Activated naive CD4-positive, alpha-beta T cell treated with anti-CD3 and anti-CD28 coated beads for 36 hours (primary cell): Measurements from ENCODE around the gene RELT. TPM values are rescaled to one million over a fixed set of nuclear protein-coding genes. Genes with fewer than 3 reads are reported as not detected.
A peak's percentile ranks its signal among the peaks of the same experiment; 100 is the strongest.

Source experiments
- CTCF ChIA-PET: fragments of 350-600 bp; sonication (Branson Sonifier 250); formaldehyde crosslinking; loops from one replicate; lab custom pipeline; 2021; ENCODE audit warnings: antibody characterized with exemption; lab: Charles Lee
- DNase-seq: peaks from one replicate; pipeline ENCODE4 v3.0.0-alpha.2; 2020
- H3K27ac Mint-ChIP-seq: one replicate; pipeline ENCODE4 v1.8.0; 2021; ENCODE audit warnings: mild to moderate bottlenecking, mixed read lengths
- H3K27me3 Mint-ChIP-seq: one replicate; pipeline ENCODE4 v1.8.0; 2021; ENCODE audit warnings: low read depth, mixed read lengths
- H3K36me3 Mint-ChIP-seq: one replicate; pipeline ENCODE4 v1.8.0; 2021; ENCODE audit warnings: low read depth, mixed read lengths
- H3K4me1 Mint-ChIP-seq: one replicate; pipeline ENCODE4 v1.8.0; 2021; ENCODE audit warnings: low read depth, mixed read lengths
- H3K4me3 Mint-ChIP-seq: one replicate; pipeline ENCODE4 v1.8.0; 2021; ENCODE audit warnings: mild to moderate bottlenecking, moderate library complexity, mixed read lengths
- H3K9me3 Mint-ChIP-seq: one replicate; pipeline ENCODE4 v1.8.0; 2021; ENCODE audit warnings: mixed read lengths
- intact Hi-C: fragments of 100-400 bp; cut with micrococcal nuclease; formaldehyde crosslinking; loops from one replicate; pipeline ENCODE4 v1.15.1; 2023
- total RNA-seq, 2 experiments: library from RNA; stranded (reverse); gene quantifications; one replicate each; pipeline ENCODE4 v1.2.3, GENCODE V29; 2021

RELT gene
- total RNA-seq, 2 experiments from 2014 or later: 17.9 to 18.5 TPM

- Mint-ChIP-seq H3K9me3 (peaks cover 2% of the 10 kb centered on the region), H3K4me3 (no peak overlapping the region), H3K27ac (peak overlapping the region; percentile 47), H3K27me3 (no peaks in the 10 kb centered on the region), H3K4me1 (peaks cover 23% of the 10 kb centered on the region), H3K36me3 (no peaks in the 10 kb centered on the region)
- intact Hi-C loops: no loop called here
- CTCF ChIA-PET: interaction anchor here (1.1 to 1.3 kb wide), 4 partner anchors 15 to 297 kb away, joined by 3 to 6 read pairs (median 4); no protein-coding TSS in a partner anchor
- DNase-seq: no peak
Measured at GRCh38 chr11:73365352-73366264, 10.6 kb upstream of the RELT start.

GRCh38 chr11:73366265-73366610, 10.0 kb upstream of the RELT start:
- Mint-ChIP-seq H3K4me1 (peaks cover 23% of the 10 kb centered on the region), H3K27ac (peak overlapping the region; percentile 47), H3K4me3 (no peak overlapping the region), H3K36me3 (no peaks in the 10 kb centered on the region), H3K27me3 (no peaks in the 10 kb centered on the region), H3K9me3 (peaks cover 2% of the 10 kb centered on the region)
- intact Hi-C loops: no loop called here
- DNase-seq: peak; percentile 41
- CTCF ChIA-PET: interaction anchor here (1.0 to 1.3 kb wide), 4 partner anchors 15 to 294 kb away, joined by 3 to 6 read pairs (median 4); no protein-coding TSS in a partner anchor

- peak overlapping the region; percentile 75 for H3K27ac Mint-ChIP-seq
- CTCF ChIA-PET: interaction anchor here (0.6 to 1.0 kb wide), 2 partner anchors 16 to 1563 kb away, joined by 3 to 6 read pairs; no protein-coding TSS in a partner anchor
- peaks cover 23% of the 10 kb centered on the region for H3K4me1 Mint-ChIP-seq
- H3K9me3 Mint-ChIP-seq: peaks cover 2% of the 10 kb centered on the region
- no peaks in the 10 kb centered on the region for H3K27me3 Mint-ChIP-seq
- no peak overlapping the region for H3K4me3 Mint-ChIP-seq
- intact Hi-C loops: no loop called here
- no peak for DNase-seq
- H3K36me3 Mint-ChIP-seq: no peaks in the 10 kb centered on the region
Measured at GRCh38 chr11:73366953-73367352, 9.2 kb upstream of the RELT start.

- H3K4me1 Mint-ChIP-seq: peaks cover 23% of the 10 kb centered on the region
- intact Hi-C loops: no loop called here
- H3K27ac Mint-ChIP-seq: no peak overlapping the region
- peaks cover 2% of the 10 kb centered on the region for H3K9me3 Mint-ChIP-seq
- no peak for DNase-seq
- CTCF ChIA-PET: interaction anchor here (0.6 to 1.6 kb wide), 3 partner anchors 16 to 1563 kb away, joined by 3 to 6 read pairs (median 5); no protein-coding TSS in a partner anchor
- H3K27me3 Mint-ChIP-seq: no peaks in the 10 kb centered on the region
- H3K4me3 Mint-ChIP-seq: no peak overlapping the region
- H3K36me3 Mint-ChIP-seq: no peaks in the 10 kb centered on the region
Measured at GRCh38 chr11:73367482-73368024, 8.6 kb upstream of the RELT start.

GRCh38 chr11:73372375-73372993, 3.7 kb upstream of the RELT start:
- no peak for DNase-seq
- H3K27ac Mint-ChIP-seq: no peak overlapping the region
- H3K27me3 Mint-ChIP-seq: no peaks in the 10 kb centered on the region
- no peaks in the 10 kb centered on the region for H3K9me3 Mint-ChIP-seq
- intact Hi-C loops: loop anchor here (10.0 kb wide), 1 partner anchor 392 kb away; the partner anchor contains the start of gene RAB6A
- H3K36me3 Mint-ChIP-seq: peaks cover 4% of the 10 kb centered on the region
- no peak overlapping the region for H3K4me3 Mint-ChIP-seq
- CTCF ChIA-PET: interaction anchor here (0.8 to 5.1 kb wide), 5 partner anchors 9 to 276 kb away, joined by 3 to 36 read pairs (median 4); no protein-coding TSS in a partner anchor
- H3K4me1 Mint-ChIP-seq: peaks cover 20% of the 10 kb centered on the region

GRCh38 chr11:73374151-73374550, 2.0 kb upstream of the RELT start:
- Mint-ChIP-seq H3K36me3 (peaks cover 4% of the 10 kb centered on the region), H3K9me3 (no peaks in the 10 kb centered on the region), H3K4me3 (no peak overlapping the region), H3K27ac (no peak overlapping the region), H3K27me3 (no peaks in the 10 kb centered on the region), H3K4me1 (peaks cover 28% of the 10 kb centered on the region)
- no peak for DNase-seq
- intact Hi-C loops: loop anchor here (10.0 kb wide), 1 partner anchor 391 kb away; the partner anchor contains the start of gene RAB6A
- CTCF ChIA-PET: interaction anchor here (2.8 to 5.1 kb wide), 2 partner anchors 14 to 23 kb away, joined by 13 to 36 read pairs; no protein-coding TSS in a partner anchor

GRCh38 chr11:73375830-73376159, 404 bp upstream of the RELT start:
- DNase-seq: no peak
- H3K27ac Mint-ChIP-seq: peak overlapping the region; percentile 69
- H3K4me3 Mint-ChIP-seq: peak overlapping the region; percentile 92
- H3K36me3 Mint-ChIP-seq: peaks cover 4% of the 10 kb centered on the region
- peaks cover 41% of the 10 kb centered on the region for H3K4me1 Mint-ChIP-seq
- no peaks in the 10 kb centered on the region for H3K27me3 Mint-ChIP-seq
- intact Hi-C loops: loop anchor here (1.0 to 10.0 kb wide), 10 partner anchors 18 to 502 kb away; partner anchors contain the start of genes COA4, FAM168A, FCHSD2 and MRPL48
- no peaks in the 10 kb centered on the region for H3K9me3 Mint-ChIP-seq
- CTCF ChIA-PET: interaction anchor here (1.1 to 5.1 kb wide), 2 partner anchors 8 to 25 kb away, joined by 3 to 36 read pairs; no protein-coding TSS in a partner anchor

GRCh38 chr11:73376803-73377629, 817 bp downstream of the RELT start:
- Mint-ChIP-seq H3K36me3 (peaks cover 4% of the 10 kb centered on the region), H3K4me3 (peak overlapping the region; percentile 92), H3K4me1 (peaks cover 46% of the 10 kb centered on the region), H3K27ac (peak overlapping the region; percentile 91), H3K9me3 (no peaks in the 10 kb centered on the region), H3K27me3 (no peaks in the 10 kb centered on the region)
- peak; percentile 85 for DNase-seq
- CTCF ChIA-PET: interaction anchor here (0.6 to 5.1 kb wide), 6 partner anchors 16 to 1269 kb away, joined by 3 to 36 read pairs (median 3); no protein-coding TSS in a partner anchor
- intact Hi-C loops: loop anchor here (1.0 to 10.0 kb wide), 10 partner anchors 16 to 500 kb away; partner anchors contain the start of genes COA4, FAM168A, FCHSD2 and MRPL48

GRCh38 chr11:73379189-73379880, 3.1 kb downstream of the RELT start:
- Mint-ChIP-seq H3K27me3 (no peaks in the 10 kb centered on the region), H3K4me1 (peaks cover 69% of the 10 kb centered on the region), H3K36me3 (peaks cover 4% of the 10 kb centered on the region), H3K4me3 (no peak overlapping the region), H3K27ac (no peak overlapping the region), H3K9me3 (no peaks in the 10 kb centered on the region)
- DNase-seq: no peak
- CTCF ChIA-PET: interaction anchor here (1.0 to 1.9 kb wide), 2 partner anchors 28 to 44 kb away, joined by 4 to 5 read pairs; no protein-coding TSS in a partner anchor
- intact Hi-C loops: loop anchor here (5.0 to 10.0 kb wide), 3 partner anchors 385 to 498 kb away; partner anchors contain the start of genes COA4, MRPL48, PAAF1 and RAB6A

GRCh38 chr11:73380331-73380730, 4.1 kb downstream of the RELT start:
- no peak overlapping the region for H3K4me3 Mint-ChIP-seq
- peaks cover 77% of the 10 kb centered on the region for H3K4me1 Mint-ChIP-seq
- H3K27me3 Mint-ChIP-seq: no peaks in the 10 kb centered on the region
- intact Hi-C loops: no loop called here
- CTCF ChIA-PET: interaction anchor here (1.9 kb wide), 1 partner anchor 45 kb away, joined by 4 read pairs; no protein-coding TSS in a partner anchor
- no peak overlapping the region for H3K27ac Mint-ChIP-seq
- peaks cover 4% of the 10 kb centered on the region for H3K36me3 Mint-ChIP-seq
- no peaks in the 10 kb centered on the region for H3K9me3 Mint-ChIP-seq
- DNase-seq: no peak
